Measurements from ENCODE around the gene LYRM1.

The LYRM1 gene

DNA sequence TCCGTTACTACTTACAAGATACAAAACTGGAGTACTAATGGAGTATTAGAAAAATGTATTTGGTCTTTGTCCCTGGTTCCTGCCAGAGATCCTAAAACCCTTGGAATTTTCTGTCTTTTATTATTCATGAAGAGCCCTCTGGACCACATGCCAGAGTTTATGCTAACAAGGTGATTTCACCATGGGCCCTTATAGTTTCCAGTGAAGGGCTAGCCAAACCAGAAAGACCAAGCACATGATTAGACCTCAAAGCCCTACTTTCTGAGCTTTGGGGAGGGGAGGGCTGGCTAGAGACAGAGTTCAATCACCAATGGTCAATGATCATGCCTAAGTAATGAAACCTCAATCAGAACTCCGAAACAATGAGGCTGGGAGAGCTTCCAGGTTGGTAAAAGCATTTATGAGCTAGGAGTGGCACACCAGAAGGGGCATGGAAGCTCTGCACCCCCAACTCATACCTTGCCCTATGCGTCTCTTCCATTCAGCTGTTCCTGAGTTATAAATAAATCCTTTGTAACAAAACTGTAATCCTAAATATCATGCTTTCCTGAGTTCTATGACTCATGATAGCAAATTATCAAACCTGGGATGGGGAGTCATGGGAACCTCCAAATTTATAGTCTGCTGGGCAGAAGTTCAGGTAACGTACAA is 10.8 kb upstream of the LYRM1 start:
- H3F3A ChIP-seq (ENCODE audit: insufficient read depth), result no peaks in the 10 kb centered on the region
- no peak overlapping the region for H3K27ac ChIP-seq (ENCODE audit: low read depth, low read length)
- no peak overlapping the region for H3K4me3 ChIP-seq (ENCODE audit: insufficient read depth, low read length, poor library complexity, severe bottlenecking)
- H3K4me2 ChIP-seq (ENCODE audit: low read depth, low read length, poor library complexity, severe bottlenecking), result no peak overlapping the region
- H3K36me3 ChIP-seq (ENCODE audit: low read length), result no peaks in the 10 kb centered on the region
- no peak overlapping the region for H2AFZ ChIP-seq (ENCODE audit: low read depth, low read length, severe bottlenecking)
- H3K79me2 ChIP-seq (ENCODE audit: insufficient read depth, low read length), result peaks cover 21% of the 10 kb centered on the region; the same call in 1 of the 2 replicates
- no peak for TF ChIP-seq EZH2phosphoT487 (conservative IDR thresholded peaks at IDR 0.05; ENCODE audit: low read length)
- TF ChIP-seq, protein P1, sequence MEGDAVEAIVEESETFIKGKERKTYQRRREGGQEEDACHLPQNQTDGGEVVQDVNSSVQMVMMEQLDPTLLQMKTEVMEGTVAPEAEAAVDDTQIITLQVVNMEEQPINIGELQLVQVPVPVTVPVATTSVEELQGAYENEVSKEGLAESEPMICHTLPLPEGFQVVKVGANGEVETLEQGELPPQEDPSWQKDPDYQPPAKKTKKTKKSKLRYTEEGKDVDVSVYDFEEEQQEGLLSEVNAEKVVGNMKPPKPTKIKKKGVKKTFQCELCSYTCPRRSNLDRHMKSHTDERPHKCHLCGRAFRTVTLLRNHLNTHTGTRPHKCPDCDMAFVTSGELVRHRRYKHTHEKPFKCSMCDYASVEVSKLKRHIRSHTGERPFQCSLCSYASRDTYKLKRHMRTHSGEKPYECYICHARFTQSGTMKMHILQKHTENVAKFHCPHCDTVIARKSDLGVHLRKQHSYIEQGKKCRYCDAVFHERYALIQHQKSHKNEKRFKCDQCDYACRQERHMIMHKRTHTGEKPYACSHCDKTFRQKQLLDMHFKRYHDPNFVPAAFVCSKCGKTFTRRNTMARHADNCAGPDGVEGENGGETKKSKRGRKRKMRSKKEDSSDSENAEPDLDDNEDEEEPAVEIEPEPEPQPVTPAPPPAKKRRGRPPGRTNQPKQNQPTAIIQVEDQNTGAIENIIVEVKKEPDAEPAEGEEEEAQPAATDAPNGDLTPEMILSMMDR (IDR thresholded peaks at IDR 0.05; ENCODE audit: insufficient read depth, low read length, poor library complexity, severe bottlenecking), result no peak
- H3K9ac ChIP-seq (ENCODE audit: low read length), result no peak overlapping the region
- no peaks in the 10 kb centered on the region for H3K9me2 ChIP-seq (replicated peaks; ENCODE audit: insufficient read depth, low read length)
- no peaks in the 10 kb centered on the region for H3K9me3 ChIP-seq (ENCODE audit: insufficient read depth, low read length)
- H3K27me3 ChIP-seq (ENCODE audit: low read length), result no peaks in the 10 kb centered on the region
- no peaks in the 10 kb centered on the region for H4K20me1 ChIP-seq (ENCODE audit: low read depth, low read length)

DNA sequence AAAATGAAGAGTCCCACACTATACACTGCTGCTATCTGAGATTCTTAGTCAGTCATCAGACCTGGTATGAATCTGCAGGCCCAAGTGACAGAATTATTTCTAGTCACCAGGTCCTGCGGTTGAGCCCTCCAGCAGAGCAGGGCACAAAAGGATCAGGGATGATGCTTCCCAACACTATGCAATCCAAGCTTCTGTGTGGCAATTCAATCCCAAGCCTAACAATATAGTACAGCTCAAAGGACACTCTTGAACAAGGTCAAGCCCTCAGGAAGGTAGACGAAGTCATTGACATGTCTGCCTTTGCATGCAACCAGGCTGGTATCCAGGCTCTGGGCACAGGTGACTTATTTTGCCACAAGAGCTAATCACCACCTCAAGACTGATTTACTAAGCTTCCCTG is 6.2 kb upstream of the LYRM1 start:
- no peak overlapping the region for H3K9ac ChIP-seq (ENCODE audit: low read length)
- no peaks in the 10 kb centered on the region for H3F3A ChIP-seq (ENCODE audit: insufficient read depth)
- H3K4me2 ChIP-seq (ENCODE audit: low read depth, low read length, poor library complexity, severe bottlenecking), result no peak overlapping the region
- no peaks in the 10 kb centered on the region for H3K36me3 ChIP-seq (ENCODE audit: low read length)
- TF ChIP-seq EZH2phosphoT487 (conservative IDR thresholded peaks at IDR 0.05; ENCODE audit: low read length), result no peak
- TF ChIP-seq, protein P1 (IDR thresholded peaks at IDR 0.05; ENCODE audit: insufficient read depth, low read length, poor library complexity, severe bottlenecking), result no peak
- H3K4me3 ChIP-seq (ENCODE audit: insufficient read depth, low read length, poor library complexity, severe bottlenecking), result no peak overlapping the region
- no peaks in the 10 kb centered on the region for H3K9me3 ChIP-seq (ENCODE audit: insufficient read depth, low read length)
- H4K20me1 ChIP-seq (ENCODE audit: low read depth, low read length), result no peaks in the 10 kb centered on the region
- no peaks in the 10 kb centered on the region for H3K27me3 ChIP-seq (ENCODE audit: low read length)
- no peaks in the 10 kb centered on the region for H3K9me2 ChIP-seq (replicated peaks; ENCODE audit: insufficient read depth, low read length)
- H3K79me2 ChIP-seq (ENCODE audit: insufficient read depth, low read length), result peaks cover 25% of the 10 kb centered on the region
- H3K27ac ChIP-seq (ENCODE audit: low read depth, low read length), result no peak overlapping the region
- H2AFZ ChIP-seq (ENCODE audit: low read depth, low read length, severe bottlenecking), result no peak overlapping the region

DNA sequence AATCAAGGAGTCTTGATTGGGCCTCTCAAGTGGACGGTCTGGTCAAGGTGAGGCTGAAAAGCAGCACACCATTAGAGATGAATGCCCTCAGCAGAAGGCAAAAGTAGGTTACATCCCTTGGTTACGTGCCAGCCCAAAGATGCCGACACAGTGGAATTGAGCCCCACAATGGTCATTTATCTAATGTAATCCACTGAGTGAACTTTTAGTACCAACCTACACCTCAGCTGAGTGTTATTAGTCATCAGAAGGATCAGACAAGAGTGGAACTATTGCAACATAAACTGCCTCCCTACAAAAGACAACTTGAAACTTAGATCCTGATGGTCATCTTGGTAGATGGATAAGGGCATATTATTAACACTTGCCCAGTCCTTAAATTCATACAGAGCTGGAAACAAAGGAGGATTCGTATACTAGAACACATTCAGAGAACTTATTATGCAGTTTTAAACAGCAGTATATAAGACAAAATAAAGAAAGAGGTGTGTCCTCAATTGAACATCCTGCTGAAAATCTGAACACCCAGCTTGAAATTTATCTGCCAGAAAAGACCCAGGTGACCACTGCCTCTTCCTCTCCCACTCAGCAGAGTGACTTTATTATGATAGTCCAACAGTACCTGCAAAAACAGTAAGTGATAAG is 3.2 kb upstream of the LYRM1 start:
- Histone ChIP-seq H3K4me3 (ENCODE audit: insufficient read depth, low read length, poor library complexity, severe bottlenecking) (no peak overlapping the region), H4K20me1 (ENCODE audit: low read depth, low read length) (no peaks in the 10 kb centered on the region), H3K9ac (ENCODE audit: low read length) (no peak overlapping the region), H3K36me3 (ENCODE audit: low read length) (no peaks in the 10 kb centered on the region), H3K4me2 (ENCODE audit: low read depth, low read length, poor library complexity, severe bottlenecking) (no peak overlapping the region), H3K9me2 (replicated peaks; ENCODE audit: insufficient read depth, low read length) (no peaks in the 10 kb centered on the region), H3K27ac (ENCODE audit: low read depth, low read length) (no peak overlapping the region), H3F3A (ENCODE audit: insufficient read depth) (no peaks in the 10 kb centered on the region), H3K27me3 (ENCODE audit: low read length) (no peaks in the 10 kb centered on the region), H3K9me3 (ENCODE audit: insufficient read depth, low read length) (no peaks in the 10 kb centered on the region), H3K79me2 (ENCODE audit: insufficient read depth, low read length) (peaks cover 29% of the 10 kb centered on the region), H2AFZ (ENCODE audit: low read depth, low read length, severe bottlenecking) (no peak overlapping the region)
- no peak for TF ChIP-seq EZH2phosphoT487 (conservative IDR thresholded peaks at IDR 0.05; ENCODE audit: low read length)
- TF ChIP-seq, protein P1 (IDR thresholded peaks at IDR 0.05; ENCODE audit: insufficient read depth, low read length, poor library complexity, severe bottlenecking), result no peak
